H1 (cell line): ENCODE data around the gene ARHGEF7.

Experiments
- CHD1 ChIP-seq: IDR thresholded peaks from 2 replicates; pipeline ENCODE4 v1.6.1; 2012; ENCODE audit warnings: low read depth, low read length, improper control_type of control experiment
- CREB1 ChIP-seq: IDR thresholded peaks from 2 replicates; pipeline ENCODE4 v1.6.1; 2012; ENCODE audit warnings: inconsistent platforms
- HDAC2 ChIP-seq, 2 experiments: fragments of 300-600 bp in 1 of 2; sonication (generic) in 1 of 2; IDR thresholded peaks; 2 replicates each; pipeline ENCODE4 v1.6.1; 2011 to 2012; ENCODE audit warnings: low read depth in 2 of 2, low read length in 2 of 2, mild to moderate bottlenecking in 2 of 2, moderate library complexity in 2 of 2, borderline replicate concordance in 1 of 2, inconsistent platforms in 1 of 2
- SIN3A ChIP-seq, 2 experiments: IDR thresholded peaks in 1 of 2; conservative IDR thresholded peaks in 1 of 2; 2 replicates each; pipeline ENCODE4 v1.6.1; 2011 to 2012; ENCODE audit warnings: low read length in 2 of 2, improper control_type of control experiment in 1 of 2, low read depth in 1 of 2, mild to moderate bottlenecking in 1 of 2
- TAF1 ChIP-seq: IDR thresholded peaks from 2 replicates; pipeline ENCODE4 v1.6.1; 2011; ENCODE audit warnings: mild to moderate bottlenecking, low read depth, low read length
- TF ChIP-seq, protein P1 (sequence below), 3 experiments: IDR thresholded peaks; 1 replicate in 2 of 3; 2 replicates in 1 of 3; pipeline versions ENCODE4 v1.5.1 to v1.6.1; 2011; ENCODE audit warnings: low read length in 3 of 3, mild to moderate bottlenecking in 3 of 3, inconsistent platforms in 2 of 3, low read depth in 1 of 3, moderate library complexity in 1 of 3; ENCODE audit not compliant: insufficient read depth in 1 of 3; ENCODE audit errors: control extremely low read depth in 1 of 3
- TF ChIP-seq, protein P2 (sequence below): IDR thresholded peaks from 2 replicates; pipeline ENCODE4 v1.6.1; 2012; ENCODE audit warnings: inconsistent platforms

DNA sequence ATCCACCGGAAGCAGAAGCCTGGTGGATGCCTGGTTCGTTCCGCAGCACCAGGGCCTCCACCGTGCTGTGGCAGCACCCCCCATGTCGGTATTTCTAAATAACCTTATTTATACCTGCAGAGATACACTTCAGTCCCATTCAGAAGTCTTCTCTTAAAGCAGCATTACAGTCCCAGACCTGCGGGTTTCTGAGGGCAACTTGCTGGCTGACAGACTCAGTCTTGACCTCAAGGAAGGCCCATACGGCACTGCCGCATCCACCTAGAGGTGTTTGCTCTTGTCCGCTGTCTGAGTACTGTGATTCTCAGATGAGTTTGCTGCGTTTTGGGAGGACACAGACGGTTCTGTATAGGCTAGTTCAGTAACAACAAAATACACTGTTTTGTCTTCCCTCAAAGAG, 188.4 kb downstream of the ARHGEF7 start:
- no peak for TF ChIP-seq CREB1
- TF ChIP-seq HDAC2 (IDR thresholded peaks at IDR 0.05; ENCODE audit: borderline replicate concordance in 1 of 2, low read depth in 2 of 2, low read length in 2 of 2): no peak
- no peak for TF ChIP-seq TAF1
- TF ChIP-seq SIN3A (conservative IDR thresholded peaks at IDR 0.05 in 1 of 2, IDR thresholded peaks at IDR 0.05 in 1 of 2; ENCODE audit: low read depth in 1 of 2, low read length in 2 of 2): no peak
- TF ChIP-seq CHD1: no peak
- TF ChIP-seq, protein P1, sequence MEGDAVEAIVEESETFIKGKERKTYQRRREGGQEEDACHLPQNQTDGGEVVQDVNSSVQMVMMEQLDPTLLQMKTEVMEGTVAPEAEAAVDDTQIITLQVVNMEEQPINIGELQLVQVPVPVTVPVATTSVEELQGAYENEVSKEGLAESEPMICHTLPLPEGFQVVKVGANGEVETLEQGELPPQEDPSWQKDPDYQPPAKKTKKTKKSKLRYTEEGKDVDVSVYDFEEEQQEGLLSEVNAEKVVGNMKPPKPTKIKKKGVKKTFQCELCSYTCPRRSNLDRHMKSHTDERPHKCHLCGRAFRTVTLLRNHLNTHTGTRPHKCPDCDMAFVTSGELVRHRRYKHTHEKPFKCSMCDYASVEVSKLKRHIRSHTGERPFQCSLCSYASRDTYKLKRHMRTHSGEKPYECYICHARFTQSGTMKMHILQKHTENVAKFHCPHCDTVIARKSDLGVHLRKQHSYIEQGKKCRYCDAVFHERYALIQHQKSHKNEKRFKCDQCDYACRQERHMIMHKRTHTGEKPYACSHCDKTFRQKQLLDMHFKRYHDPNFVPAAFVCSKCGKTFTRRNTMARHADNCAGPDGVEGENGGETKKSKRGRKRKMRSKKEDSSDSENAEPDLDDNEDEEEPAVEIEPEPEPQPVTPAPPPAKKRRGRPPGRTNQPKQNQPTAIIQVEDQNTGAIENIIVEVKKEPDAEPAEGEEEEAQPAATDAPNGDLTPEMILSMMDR (IDR thresholded peaks at IDR 0.05; ENCODE audit: control extremely low read depth in 1 of 3, insufficient read depth in 1 of 3, low read depth in 1 of 3, low read length in 3 of 3): no peak
- TF ChIP-seq, protein P2, sequence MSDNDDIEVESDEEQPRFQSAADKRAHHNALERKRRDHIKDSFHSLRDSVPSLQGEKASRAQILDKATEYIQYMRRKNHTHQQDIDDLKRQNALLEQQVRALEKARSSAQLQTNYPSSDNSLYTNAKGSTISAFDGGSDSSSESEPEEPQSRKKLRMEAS: no peak
